Osteocyte (in vitro differentiated cells): ENCODE measurements around the gene ODAD2. TPM values are rescaled to one million over a fixed set of nuclear protein-coding genes. Genes with fewer than 3 reads are reported as not detected.

Experiments used
- DNase-seq: peaks from one replicate; pipeline ENCODE4 v3.0.0; 2021; ENCODE audit warnings: mixed read lengths; ENCODE audit not compliant: unreplicated experiment; ENCODE audit errors: extremely low spot score
- H3K27ac Mint-ChIP-seq: one replicate; pipeline ENCODE4 v1.8.0; 2021; ENCODE audit warnings: mild to moderate bottlenecking, mixed read lengths; ENCODE audit not compliant: unreplicated experiment
- H3K27me3 Mint-ChIP-seq: one replicate; pipeline ENCODE4 v1.8.0; 2021; ENCODE audit warnings: mixed read lengths; ENCODE audit not compliant: unreplicated experiment
- H3K36me3 Mint-ChIP-seq: one replicate; pipeline ENCODE4 v1.8.0; 2021; ENCODE audit warnings: mixed read lengths; ENCODE audit not compliant: unreplicated experiment
- H3K4me1 Mint-ChIP-seq: one replicate; pipeline ENCODE4 v1.8.0; 2021; ENCODE audit warnings: mixed read lengths; ENCODE audit not compliant: unreplicated experiment
- H3K4me3 Mint-ChIP-seq: one replicate; pipeline ENCODE4 v1.8.0; 2021; ENCODE audit warnings: mild to moderate bottlenecking, moderate library complexity, mixed read lengths; ENCODE audit not compliant: unreplicated experiment
- H3K9me3 Mint-ChIP-seq: one replicate; pipeline ENCODE4 v1.8.0; 2021; ENCODE audit warnings: mixed read lengths; ENCODE audit not compliant: unreplicated experiment
- total RNA-seq: library from RNA; stranded (reverse); gene quantifications from 2 replicates; pipeline ENCODE4 v1.2.1, GENCODE V29; 2021
- TF ChIP-seq, protein P1 (sequence below): fragments of 200-600 bp; sonication (generic); IDR thresholded peaks from 2 replicates; pipeline ENCODE4 v1.5.0; 2021; ENCODE audit warnings: antibody characterized with exemption, mild to moderate bottlenecking, moderate library complexity

ODAD2 gene
- total RNA-seq, 1 donor from 2014 or later = 4.3 TPM

DNA sequence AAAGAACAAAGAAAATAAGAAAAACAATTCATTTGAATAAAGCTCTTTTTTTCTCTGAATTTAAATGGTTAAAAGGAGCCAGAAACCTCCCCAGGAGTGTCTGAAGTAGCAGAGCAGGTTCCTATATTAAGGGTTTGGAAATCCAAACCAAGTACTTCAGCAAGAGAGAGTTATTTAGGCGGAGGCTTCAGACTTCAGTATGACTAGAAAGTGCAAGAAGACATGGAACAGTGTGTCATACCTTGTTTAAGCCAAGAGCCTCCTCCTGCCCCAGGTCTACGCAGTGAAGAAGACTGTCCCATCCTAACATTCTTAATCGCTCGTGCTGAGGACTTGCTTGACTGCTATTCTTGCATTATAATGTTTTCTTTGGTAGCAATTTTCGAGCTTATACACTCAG lies 51.3 kb downstream of the ODAD2 start:
- H3K27ac Mint-ChIP-seq = peak overlapping the region; percentile 5

DNA sequence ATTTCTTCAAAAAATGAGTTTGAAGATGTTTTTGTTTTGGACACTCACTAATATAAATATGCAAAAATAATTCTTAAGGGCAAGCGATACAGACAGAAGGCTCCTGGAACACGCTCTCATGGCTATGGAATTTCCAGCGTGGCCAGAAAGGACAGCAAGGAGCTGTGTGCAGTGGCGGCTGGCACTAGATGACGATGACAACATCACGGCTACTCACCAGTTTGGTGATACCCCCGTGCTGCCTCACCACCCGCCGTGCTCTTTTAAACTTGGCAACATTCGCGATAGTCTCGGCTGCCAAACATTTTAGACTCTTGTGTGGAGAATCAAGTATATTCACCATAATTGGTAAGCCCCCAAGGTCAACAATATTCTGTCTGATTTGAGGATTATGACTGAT lies 54.9 kb downstream of the ODAD2 start:
- Mint-ChIP-seq H3K36me3 (peaks cover 4% of the 10 kb centered on the region), H3K27me3 (no peaks in the 10 kb centered on the region), H3K9me3 (no peaks in the 10 kb centered on the region), H3K4me1 (peaks cover 18% of the 10 kb centered on the region), H3K27ac (no peak overlapping the region), H3K4me3 (no peak overlapping the region)
- no peak for DNase-seq
- TF ChIP-seq, protein P1, sequence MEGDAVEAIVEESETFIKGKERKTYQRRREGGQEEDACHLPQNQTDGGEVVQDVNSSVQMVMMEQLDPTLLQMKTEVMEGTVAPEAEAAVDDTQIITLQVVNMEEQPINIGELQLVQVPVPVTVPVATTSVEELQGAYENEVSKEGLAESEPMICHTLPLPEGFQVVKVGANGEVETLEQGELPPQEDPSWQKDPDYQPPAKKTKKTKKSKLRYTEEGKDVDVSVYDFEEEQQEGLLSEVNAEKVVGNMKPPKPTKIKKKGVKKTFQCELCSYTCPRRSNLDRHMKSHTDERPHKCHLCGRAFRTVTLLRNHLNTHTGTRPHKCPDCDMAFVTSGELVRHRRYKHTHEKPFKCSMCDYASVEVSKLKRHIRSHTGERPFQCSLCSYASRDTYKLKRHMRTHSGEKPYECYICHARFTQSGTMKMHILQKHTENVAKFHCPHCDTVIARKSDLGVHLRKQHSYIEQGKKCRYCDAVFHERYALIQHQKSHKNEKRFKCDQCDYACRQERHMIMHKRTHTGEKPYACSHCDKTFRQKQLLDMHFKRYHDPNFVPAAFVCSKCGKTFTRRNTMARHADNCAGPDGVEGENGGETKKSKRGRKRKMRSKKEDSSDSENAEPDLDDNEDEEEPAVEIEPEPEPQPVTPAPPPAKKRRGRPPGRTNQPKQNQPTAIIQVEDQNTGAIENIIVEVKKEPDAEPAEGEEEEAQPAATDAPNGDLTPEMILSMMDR = no peak

More for the DNA sequence above, 51.3 kb downstream of the ODAD2 start:
- DNase-seq = no peak
- peaks cover 31% of the 10 kb centered on the region for H3K4me1 Mint-ChIP-seq
- H3K9me3 Mint-ChIP-seq = no peaks in the 10 kb centered on the region
- no peak overlapping the region for H3K4me3 Mint-ChIP-seq
- H3K27me3 Mint-ChIP-seq = no peaks in the 10 kb centered on the region
- TF ChIP-seq, protein P1 = no peak
- H3K36me3 Mint-ChIP-seq = peaks cover 6% of the 10 kb centered on the region

DNA sequence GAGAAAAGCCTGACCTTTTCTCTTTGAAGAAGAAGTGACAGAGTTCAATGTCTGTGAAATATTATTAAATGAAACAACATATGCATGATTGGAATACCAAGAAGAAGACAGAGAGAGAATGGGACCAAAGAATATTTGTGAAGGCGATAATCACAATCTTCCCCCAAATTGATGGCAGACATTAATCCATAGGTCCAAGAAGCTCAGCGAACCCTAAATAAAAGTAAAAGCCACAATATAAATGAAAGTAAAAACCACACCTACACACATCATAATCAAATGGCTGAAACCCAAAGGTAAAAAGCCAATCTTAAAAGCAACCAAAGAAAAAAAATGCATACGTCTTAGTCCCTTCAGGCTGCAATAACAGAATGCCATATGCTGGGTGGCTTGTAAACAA lies 84.0 kb downstream of the ODAD2 start:
- TF ChIP-seq, protein P1 = no peak
- Mint-ChIP-seq H3K4me3 (no peak overlapping the region), H3K36me3 (peaks cover 4% of the 10 kb centered on the region), H3K27ac (no peak overlapping the region), H3K9me3 (peaks cover 8% of the 10 kb centered on the region), H3K4me1 (peaks cover 1% of the 10 kb centered on the region), H3K27me3 (no peaks in the 10 kb centered on the region)
- DNase-seq = no peak

DNA sequence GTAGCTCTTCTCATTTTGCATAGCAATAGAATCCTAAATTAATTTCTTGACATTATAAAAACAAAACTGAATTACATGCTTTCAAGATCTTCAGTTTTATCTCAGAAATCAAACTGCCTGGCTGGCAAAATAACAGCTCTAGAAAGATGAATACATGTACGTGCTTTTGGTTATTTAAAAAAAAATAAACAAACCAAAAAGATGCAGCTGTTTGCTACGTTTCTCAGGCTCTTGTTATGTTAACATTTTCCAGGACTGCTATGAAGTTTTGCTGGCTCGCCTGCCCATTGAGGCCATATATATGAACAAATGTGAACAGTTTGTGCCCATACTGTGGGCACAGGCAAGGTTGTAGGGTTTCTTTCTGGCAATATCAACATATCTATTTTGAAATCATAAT lies 86.6 kb downstream of the ODAD2 start:
- Mint-ChIP-seq H3K27me3 (no peaks in the 10 kb centered on the region), H3K9me3 (peaks cover 8% of the 10 kb centered on the region), H3K4me3 (no peak overlapping the region), H3K36me3 (peaks cover 4% of the 10 kb centered on the region), H3K27ac (no peak overlapping the region), H3K4me1 (peaks cover 1% of the 10 kb centered on the region)
- no peak for DNase-seq
- TF ChIP-seq, protein P1 = no peak

DNA sequence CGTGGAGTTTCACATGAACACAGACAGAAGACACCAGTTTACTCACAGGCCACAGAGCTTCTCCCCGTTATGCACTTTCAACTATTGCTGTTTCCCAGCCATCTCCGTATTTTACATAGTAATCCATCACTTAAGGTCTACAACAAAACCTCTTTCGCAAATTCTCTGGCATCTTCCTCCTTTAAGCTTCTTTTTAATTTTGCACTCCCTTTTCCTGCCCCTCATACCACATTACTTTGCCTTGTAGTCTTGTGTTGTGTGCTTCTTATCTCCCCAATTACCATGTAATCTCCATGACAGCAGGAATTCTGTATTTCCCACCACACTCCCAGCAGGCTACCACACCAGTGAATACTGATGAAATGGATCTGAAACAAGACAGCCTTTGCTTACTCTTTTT lies 87.3 kb downstream of the ODAD2 start:
- Mint-ChIP-seq H3K27me3 (no peaks in the 10 kb centered on the region), H3K9me3 (peaks cover 8% of the 10 kb centered on the region), H3K4me3 (no peak overlapping the region), H3K36me3 (peaks cover 4% of the 10 kb centered on the region), H3K4me1 (peaks cover 1% of the 10 kb centered on the region), H3K27ac (no peak overlapping the region)
- no peak for DNase-seq
- TF ChIP-seq, protein P1 = no peak
